Measurements from ENCODE around the gene PRKCD.
A peak's percentile ranks its signal among the peaks of the same experiment; 100 is the strongest.

Gene PRKCD

GRCh38 chr3:53192608-53193007 is 31.6 kb downstream of the PRKCD start:
- DNase-seq: no peak

- DNase-seq: peak in 1 of 14 donors; percentile 38
Measured at GRCh38 chr3:53193466-53194209, 32.6 kb downstream of the PRKCD start.

- no peak for DNase-seq
Measured at GRCh38 chr3:53194210-53195065, 33.4 kb downstream of the PRKCD start.

- DNase-seq: no peak
Measured at GRCh38 chr3:53195066-53195450, 34.0 kb downstream of the PRKCD start.

- peak in 3 of 14 donors; percentile 22 to 60 (median 57) for DNase-seq
Measured at GRCh38 chr3:53195602-53196574, 34.9 kb downstream of the PRKCD start.

- DNase-seq: no peak
Measured at GRCh38 chr3:53196575-53197407, 35.8 kb downstream of the PRKCD start.

- no peak for DNase-seq
Measured at GRCh38 chr3:53198256-53198977, 37.4 kb downstream of the PRKCD start.

GRCh38 chr3:53198996-53199395 is 38.0 kb downstream of the PRKCD start:
- no peak for DNase-seq

- DNase-seq: no peak
Measured at GRCh38 chr3:53199834-53200233, 38.8 kb downstream of the PRKCD start.

GRCh38 chr3:53200501-53201498 is 39.8 kb downstream of the PRKCD start:
- no peak for DNase-seq

- no peak for DNase-seq
Measured at GRCh38 chr3:53202331-53203015, 41.5 kb downstream of the PRKCD start.

GRCh38 chr3:53211706-53212702 is 51.0 kb downstream of the PRKCD start:
- no peak for DNase-seq

GRCh38 chr3:53213276-53213675 is 52.3 kb downstream of the PRKCD start:
- no peak for DNase-seq

- DNase-seq: no peak
Measured at GRCh38 chr3:53215816-53216215, 54.8 kb downstream of the PRKCD start.

- DNase-seq: no peak
Measured at GRCh38 chr3:53216723-53217122, 55.7 kb downstream of the PRKCD start.

- no peak for DNase-seq
Measured at GRCh38 chr3:53217175-53217574, 56.2 kb downstream of the PRKCD start.

- DNase-seq: peak in 1 of 14 donors; percentile 27
Measured at GRCh38 chr3:53218131-53218530, 57.1 kb downstream of the PRKCD start.

Measured in C1 segment of cervical spinal cord (tissue), 14 donors.